ENCODE data around the gene SRGAP2C. TPM values are rescaled to one million over a fixed set of nuclear protein-coding genes. Genes with fewer than 3 reads are reported as not detected.
"Not testable (repeated sequence)": the region's sequence is repeated elsewhere in the genome, so short reads cannot be mapped to it uniquely, and the experiment has no call there.

Gene SRGAP2C
- total RNA-seq, 1 donor from 2014 or later: 4.9 TPM

DNA sequence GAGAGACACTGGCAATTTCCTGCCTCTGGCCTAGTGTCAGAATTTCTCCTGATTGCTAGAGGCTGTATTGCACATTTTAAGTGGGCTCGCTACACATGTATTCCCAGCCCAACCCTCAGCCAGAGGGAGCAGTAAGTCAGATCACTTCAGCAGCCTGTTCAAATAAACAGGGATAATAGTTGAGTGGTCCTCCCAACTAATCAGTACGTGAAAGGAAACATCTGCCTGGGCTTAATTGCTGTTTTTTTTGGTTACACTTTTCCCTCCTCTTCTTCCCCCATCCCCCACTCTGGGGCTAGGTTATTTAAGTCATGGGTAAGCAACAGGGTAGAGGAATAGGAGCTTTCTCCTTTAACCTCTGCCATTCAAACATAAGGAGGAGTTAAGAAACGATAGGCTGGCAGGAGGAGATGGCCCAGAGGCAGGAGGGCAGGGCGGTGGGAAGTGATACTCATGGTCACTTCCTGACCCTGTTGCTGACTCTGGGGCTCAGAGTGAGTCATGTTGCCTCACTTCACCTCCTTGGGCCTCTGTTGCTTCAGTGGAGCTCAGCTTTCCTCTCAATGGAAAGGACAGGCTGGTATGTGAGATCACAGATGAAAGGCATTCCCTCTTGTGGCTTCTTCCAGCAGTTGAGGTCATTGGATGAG lies 177.6 kb downstream of the SRGAP2C start:
- DNase-seq (ENCODE audit: low spot score): not testable (repeated sequence)

DNA sequence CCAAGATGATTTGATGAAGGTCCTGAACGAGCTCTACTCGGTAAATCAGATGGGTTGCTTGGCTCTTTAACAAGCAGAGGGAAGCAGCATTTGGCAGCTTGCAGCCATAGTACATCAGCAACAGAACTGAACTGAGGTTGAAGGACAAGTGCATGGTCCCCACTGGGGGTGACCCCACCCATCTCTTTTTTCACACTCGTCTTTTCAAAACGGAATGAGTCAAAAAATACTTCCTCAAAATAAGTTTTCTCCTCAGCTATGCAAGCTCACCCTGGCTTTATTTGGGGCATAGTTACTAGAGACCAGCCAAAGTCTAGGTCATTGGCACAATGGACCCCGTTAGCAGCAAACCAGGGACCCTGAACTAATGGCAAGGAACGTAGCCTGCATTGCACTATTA lies 180.5 kb downstream of the SRGAP2C start:
- ATAC-seq; DNase-seq (ENCODE audit: low spot score): not testable (repeated sequence)

More for the DNA sequence above, 177.6 kb downstream of the SRGAP2C start:
- ATAC-seq: peak; percentile 68

DNA sequence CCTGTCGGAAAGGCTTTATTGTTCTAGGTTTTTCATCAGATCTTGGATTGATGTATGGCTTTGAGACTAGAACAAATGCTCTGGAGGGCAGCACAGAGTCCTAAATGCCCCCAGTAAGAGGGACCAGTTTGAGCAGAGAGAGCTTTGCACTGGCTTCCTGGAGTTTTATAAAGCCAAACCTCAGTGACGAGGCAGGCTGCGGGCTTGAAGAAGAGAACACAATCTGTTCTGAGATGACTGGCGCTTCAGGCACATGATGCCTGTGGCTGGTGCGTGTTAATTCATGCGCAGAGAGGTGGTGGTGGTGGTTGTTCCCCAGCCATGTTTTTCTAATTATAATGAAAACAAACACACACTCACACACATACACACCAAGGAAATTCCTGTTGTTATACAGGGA lies 180.9 kb downstream of the SRGAP2C start:
- DNase-seq (ENCODE audit: low spot score): not testable (repeated sequence)
- ATAC-seq: peak; percentile 30

GRCh38 chr1:121366171-121366570 lies 181.4 kb downstream of the SRGAP2C start:
- ATAC-seq; DNase-seq (ENCODE audit: low spot score): not testable (repeated sequence)

GRCh38 chr1:121368910-121369309 lies 184.1 kb downstream of the SRGAP2C start:
- not testable (repeated sequence) for ATAC-seq; DNase-seq (ENCODE audit: low spot score)

GRCh38 chr1:121369959-121370358 lies 185.2 kb downstream of the SRGAP2C start:
- DNase-seq (ENCODE audit: low spot score); ATAC-seq: not testable (repeated sequence)

- ATAC-seq: not testable (repeated sequence)
These were observed 190.1 kb downstream of the SRGAP2C start for GRCh38 chr1:121374851-121375367.

DNA sequence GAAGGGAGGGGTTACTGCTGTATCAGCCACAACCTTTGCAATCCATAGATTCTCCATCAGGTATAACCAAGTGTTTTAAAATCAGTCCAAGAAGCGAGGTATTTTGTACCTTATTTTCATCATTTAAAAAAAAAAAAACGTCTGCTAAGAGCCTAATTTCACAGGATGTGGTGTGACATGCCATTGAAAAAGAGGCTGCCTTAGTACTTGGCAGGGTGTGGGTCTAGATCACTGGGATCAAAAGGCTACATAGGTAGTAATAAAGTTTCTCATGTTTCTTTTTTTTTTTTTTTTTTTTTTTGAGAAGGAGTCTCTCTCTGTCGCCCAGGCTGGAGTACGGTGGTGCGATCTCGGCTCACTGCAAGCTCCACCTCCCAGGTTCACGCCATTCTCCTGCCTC lies 192.2 kb downstream of the SRGAP2C start:
- ATAC-seq; DNase-seq (ENCODE audit: low spot score): not testable (repeated sequence)

More at GRCh38 chr1:121374851-121375367, 190.1 kb downstream of the SRGAP2C start:
- not testable (repeated sequence) for DNase-seq (ENCODE audit: low spot score)

- not testable (repeated sequence) for ATAC-seq; DNase-seq (ENCODE audit: low spot score)
These were observed 194.0 kb downstream of the SRGAP2C start for GRCh38 chr1:121378757-121379156.

DNA sequence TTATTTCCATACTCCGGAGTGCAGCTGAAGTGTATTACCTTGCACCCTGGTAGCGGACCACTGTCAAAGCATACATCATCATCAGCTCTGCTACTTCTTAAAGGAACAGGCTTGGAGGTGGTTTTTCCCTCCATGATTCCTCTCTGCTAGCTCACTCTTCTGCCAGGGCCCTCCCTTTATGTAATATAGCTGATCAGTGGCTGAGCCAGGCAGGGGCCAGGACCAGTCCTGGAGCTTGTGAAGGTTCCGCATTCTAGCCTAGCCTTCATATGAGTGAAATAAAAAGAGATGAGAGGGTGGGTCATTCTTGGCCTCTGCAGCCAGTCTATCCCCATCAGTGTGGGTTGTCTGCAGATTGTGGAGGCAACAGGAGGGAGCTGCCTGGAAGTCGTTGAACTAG lies 200.0 kb downstream of the SRGAP2C start:
- DNase-seq (ENCODE audit: low spot score): not testable (repeated sequence)

DNA sequence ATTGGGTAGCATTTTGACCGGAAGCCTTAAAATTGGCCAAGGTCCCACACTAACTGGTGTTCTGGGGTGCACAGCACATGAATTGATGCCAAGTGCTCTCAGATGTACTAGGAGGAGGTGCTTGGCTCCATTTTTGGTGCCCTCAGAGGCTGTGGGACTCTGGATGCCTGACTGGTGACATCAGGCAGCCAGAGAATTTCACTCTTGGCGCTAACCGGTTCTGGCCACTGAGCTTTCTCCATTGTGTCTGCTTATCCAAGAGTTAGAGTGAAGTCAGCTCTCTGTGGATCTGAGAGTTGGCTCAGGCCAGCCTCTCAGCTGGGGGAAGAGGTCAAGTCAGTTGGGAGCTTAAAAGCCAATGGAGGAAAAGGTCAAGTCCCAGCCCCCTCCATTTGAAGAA lies 200.4 kb downstream of the SRGAP2C start:
- not testable (repeated sequence) for DNase-seq (ENCODE audit: low spot score)
- peak; percentile 48 for ATAC-seq

More for the DNA sequence above, 200.0 kb downstream of the SRGAP2C start:
- ATAC-seq: peak; percentile 28

GRCh38 chr1:121385563-121386288 lies 201.0 kb downstream of the SRGAP2C start:
- not testable (repeated sequence) for DNase-seq (ENCODE audit: low spot score)
- peak; percentile 78 for ATAC-seq

GRCh38 chr1:121386319-121386948 lies 201.7 kb downstream of the SRGAP2C start:
- ATAC-seq: peak; percentile 79
- not testable (repeated sequence) for DNase-seq (ENCODE audit: low spot score)

- not testable (repeated sequence) for ATAC-seq; DNase-seq (ENCODE audit: low spot score)
These were observed 205.3 kb downstream of the SRGAP2C start for GRCh38 chr1:121389895-121390560.

GRCh38 chr1:121392130-121392529 lies 207.4 kb downstream of the SRGAP2C start:
- not testable (repeated sequence) for DNase-seq (ENCODE audit: low spot score); ATAC-seq

- not testable (repeated sequence) for DNase-seq (ENCODE audit: low spot score); ATAC-seq
These were observed 211.0 kb downstream of the SRGAP2C start for GRCh38 chr1:121395718-121396201.

DNA sequence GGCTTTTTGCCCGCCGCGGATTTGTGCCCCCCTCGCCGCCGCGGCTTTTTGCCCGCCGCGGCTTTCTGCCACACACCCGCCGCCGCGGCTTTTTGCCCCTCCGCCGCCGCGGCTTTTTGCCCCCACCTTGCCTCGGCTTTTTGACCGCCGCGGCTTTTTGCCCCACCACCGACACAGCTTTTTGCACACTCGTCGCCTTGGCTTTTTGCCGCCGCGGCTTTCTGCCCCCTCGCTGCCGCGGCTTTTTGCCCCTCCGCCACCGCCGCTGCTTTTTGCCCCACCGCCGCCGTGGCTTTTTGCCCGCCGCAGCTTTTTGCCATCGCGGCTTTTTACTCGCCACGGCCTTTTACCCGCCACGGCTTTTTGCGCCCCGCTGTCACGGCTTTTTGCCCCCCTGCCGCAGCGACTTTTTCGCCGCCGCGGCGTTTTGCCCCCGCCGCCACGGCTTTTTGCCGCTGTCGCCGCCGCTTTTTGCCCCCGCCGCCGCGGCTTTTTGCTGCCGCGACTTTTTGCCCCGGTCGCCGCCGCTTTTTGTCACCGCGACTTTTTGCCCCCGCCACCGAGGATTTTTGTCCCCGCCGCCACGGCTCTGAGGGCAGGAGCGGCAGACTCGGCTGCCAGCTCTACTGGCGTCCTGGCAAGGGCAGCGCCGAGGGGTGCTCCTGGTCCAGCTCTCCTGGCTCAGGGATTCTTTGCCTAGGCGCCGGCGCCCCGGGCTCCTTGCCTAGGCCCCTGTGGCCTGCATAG lies 211.7 kb downstream of the SRGAP2C start:
- peak; percentile 69 for DNase-seq (ENCODE audit: low spot score)
- peak; percentile 54 for ATAC-seq

GRCh38 chr1:121397101-121397500 lies 212.3 kb downstream of the SRGAP2C start:
- not testable (repeated sequence) for DNase-seq (ENCODE audit: low spot score); ATAC-seq

- not testable (repeated sequence) for ATAC-seq
These were observed 214.4 kb downstream of the SRGAP2C start for GRCh38 chr1:121399193-121399592.

More at GRCh38 chr1:121399193-121399592, 214.4 kb downstream of the SRGAP2C start:
- not testable (repeated sequence) for DNase-seq (ENCODE audit: low spot score)
